ENCODE data around the gene MRGPRF. TPM values are rescaled to one million over a fixed set of nuclear protein-coding genes. Genes with fewer than 3 reads are reported as not detected.
A peak's percentile ranks its signal among the peaks of the same experiment; 100 is the strongest.

MRGPRF gene
- total and polyA plus RNA-seq, 9 donors, result 10.2 to 27.2 (median 20.0) TPM

- no peak overlapping the region for H3K27ac ChIP-seq (ENCODE audit: low read length)
- 66% methylated on average over 15 of the region's 20 CpGs for WGBS (ENCODE audit: insufficient coverage)
- peaks cover 17% of the 10 kb centered on the region for H3K4me1 ChIP-seq (ENCODE audit: control insufficient read depth, insufficient read depth, low read length)
- no peaks in the 10 kb centered on the region for H3K27me3 ChIP-seq (ENCODE audit: control insufficient read depth, insufficient read depth, low read length)
- peaks cover 21% of the 10 kb centered on the region for H3K36me3 ChIP-seq (ENCODE audit: control insufficient read depth, insufficient read depth, low read length)
- no peak overlapping the region for H3K4me3 ChIP-seq (ENCODE audit: low read length)
- no peak for DNase-seq
- no peaks in the 10 kb centered on the region for H3K9me3 ChIP-seq (replicated peaks; ENCODE audit: control insufficient read depth, low read depth, low read length)
Observed at GRCh38 chr11:69051381-69052342, 38.6 kb upstream of the MRGPRF start.

GRCh38 chr11:69050592-69051380 lies 37.7 kb upstream of the MRGPRF start:
- Histone ChIP-seq H3K36me3 (ENCODE audit: control insufficient read depth, insufficient read depth, low read length) (peaks cover 18% of the 10 kb centered on the region), H3K27me3 (ENCODE audit: control insufficient read depth, insufficient read depth, low read length) (no peaks in the 10 kb centered on the region), H3K4me1 (ENCODE audit: control insufficient read depth, insufficient read depth, low read length) (peaks cover 17% of the 10 kb centered on the region), H3K27ac (ENCODE audit: low read length) (no peak overlapping the region), H3K9me3 (replicated peaks; ENCODE audit: control insufficient read depth, low read depth, low read length) (no peaks in the 10 kb centered on the region), H3K4me3 (ENCODE audit: low read length) (no peak overlapping the region)
- WGBS (ENCODE audit: insufficient coverage), result 81% methylated on average over 15 of the region's 18 CpGs
- no peak for DNase-seq

- peak overlapping the region; percentile 76 for H3K4me3 ChIP-seq (ENCODE audit: low read length)
- peak; percentile 39 for DNase-seq
- no peaks in the 10 kb centered on the region for H3K27me3 ChIP-seq (ENCODE audit: control insufficient read depth, insufficient read depth, low read length)
- peaks cover 23% of the 10 kb centered on the region for H3K4me1 ChIP-seq (ENCODE audit: control insufficient read depth, insufficient read depth, low read length)
- peak overlapping the region; percentile 47 for H3K27ac ChIP-seq (ENCODE audit: low read length)
- WGBS (ENCODE audit: insufficient coverage), result 10% methylated on average over 4 of the region's 15 CpGs
- H3K36me3 ChIP-seq (ENCODE audit: control insufficient read depth, insufficient read depth, low read length), result peaks cover 8% of the 10 kb centered on the region
- H3K9me3 ChIP-seq (replicated peaks; ENCODE audit: control insufficient read depth, low read depth, low read length), result no peaks in the 10 kb centered on the region
Observed at GRCh38 chr11:69049490-69049867, 36.4 kb upstream of the MRGPRF start.

GRCh38 chr11:69048694-69049489 lies 35.8 kb upstream of the MRGPRF start, which contains the start of gene TPCN2:
TSS of gene TPCN2 (plus strand) at chr11:69048932. CDS start at chr11:69048998, 66 bp downstream.
- no peaks in the 10 kb centered on the region for H3K27me3 ChIP-seq (ENCODE audit: control insufficient read depth, insufficient read depth, low read length)
- under 1% methylated on average over 66 of the region's 76 CpGs for whole genome bisulfite sequencing (ENCODE audit: insufficient coverage)
- H3K9me3 ChIP-seq (replicated peaks; ENCODE audit: control insufficient read depth, low read depth, low read length), result no peaks in the 10 kb centered on the region
- peak within 1 kb of the TSS; percentile 47 for H3K27ac ChIP-seq (ENCODE audit: low read length)
- DNase-seq, result peak; percentile 98
- H3K36me3 ChIP-seq (ENCODE audit: control insufficient read depth, insufficient read depth, low read length), result peaks cover 3% of the 10 kb centered on the region
- H3K4me1 ChIP-seq (ENCODE audit: control insufficient read depth, insufficient read depth, low read length), result peaks cover 28% of the 10 kb centered on the region
- H3K4me3 ChIP-seq (ENCODE audit: low read length), result peak within 1 kb of the TSS; percentile 76

GRCh38 chr11:69048031-69048693 lies 35.1 kb upstream of the MRGPRF start:
- 27% methylated on average over 3 of the region's 11 CpGs for WGBS (ENCODE audit: insufficient coverage)
- peaks cover 3% of the 10 kb centered on the region for H3K36me3 ChIP-seq (ENCODE audit: control insufficient read depth, insufficient read depth, low read length)
- H3K9me3 ChIP-seq (replicated peaks; ENCODE audit: control insufficient read depth, low read depth, low read length), result no peaks in the 10 kb centered on the region
- no peaks in the 10 kb centered on the region for H3K27me3 ChIP-seq (ENCODE audit: control insufficient read depth, insufficient read depth, low read length)
- H3K4me1 ChIP-seq (ENCODE audit: control insufficient read depth, insufficient read depth, low read length), result peaks cover 28% of the 10 kb centered on the region
- no peak for DNase-seq
- peak overlapping the region; percentile 76 for H3K4me3 ChIP-seq (ENCODE audit: low read length)
- peak overlapping the region; percentile 37 for H3K27ac ChIP-seq (ENCODE audit: low read length)

- H3K9me3 ChIP-seq (replicated peaks; ENCODE audit: control insufficient read depth, low read depth, low read length), result no peaks in the 10 kb centered on the region
- WGBS (ENCODE audit: insufficient coverage), result 29% methylated on average over 9 of the region's 15 CpGs
- H3K27ac ChIP-seq (ENCODE audit: low read length), result peak overlapping the region; percentile 35
- no peaks in the 10 kb centered on the region for H3K27me3 ChIP-seq (ENCODE audit: control insufficient read depth, insufficient read depth, low read length)
- peaks cover 25% of the 10 kb centered on the region for H3K4me1 ChIP-seq (ENCODE audit: control insufficient read depth, insufficient read depth, low read length)
- H3K4me3 ChIP-seq (ENCODE audit: low read length), result no peak overlapping the region
- peak; percentile 70 for DNase-seq
- no peaks in the 10 kb centered on the region for H3K36me3 ChIP-seq (ENCODE audit: control insufficient read depth, insufficient read depth, low read length)
Observed at GRCh38 chr11:69044111-69045013, 31.3 kb upstream of the MRGPRF start.

- peaks cover 2% of the 10 kb centered on the region for H3K27me3 ChIP-seq (ENCODE audit: control insufficient read depth, insufficient read depth, low read length)
- H3K4me1 ChIP-seq (ENCODE audit: control insufficient read depth, insufficient read depth, low read length), result peaks cover 29% of the 10 kb centered on the region
- DNase-seq, result no peak
- no peak overlapping the region for H3K27ac ChIP-seq (ENCODE audit: low read length)
- H3K36me3 ChIP-seq (ENCODE audit: control insufficient read depth, insufficient read depth, low read length), result no peaks in the 10 kb centered on the region
- no peaks in the 10 kb centered on the region for H3K9me3 ChIP-seq (replicated peaks; ENCODE audit: control insufficient read depth, low read depth, low read length)
- WGBS (ENCODE audit: insufficient coverage), result 50% methylated on average over 1 of the region's 2 CpGs
- no peak overlapping the region for H3K4me3 ChIP-seq (ENCODE audit: low read length)
Observed at GRCh38 chr11:69041516-69041915, 28.5 kb upstream of the MRGPRF start.

GRCh38 chr11:69040581-69041260 lies 27.7 kb upstream of the MRGPRF start:
- no CpG with 5 or more reads among the region's 4 CpGs for WGBS (ENCODE audit: insufficient coverage)
- Histone ChIP-seq H3K36me3 (ENCODE audit: control insufficient read depth, insufficient read depth, low read length) (no peaks in the 10 kb centered on the region), H3K4me1 (ENCODE audit: control insufficient read depth, insufficient read depth, low read length) (peaks cover 37% of the 10 kb centered on the region), H3K9me3 (replicated peaks; ENCODE audit: control insufficient read depth, low read depth, low read length) (no peaks in the 10 kb centered on the region), H3K27me3 (ENCODE audit: control insufficient read depth, insufficient read depth, low read length) (peaks cover 2% of the 10 kb centered on the region), H3K27ac (ENCODE audit: low read length) (no peak overlapping the region), H3K4me3 (ENCODE audit: low read length) (no peak overlapping the region)
- no peak for DNase-seq
